Suprapubic skin (tissue), 4 donors: Measurements from ENCODE around the gene PTP4A2.

ENCODE experiments used
- EP300 ChIP-seq: sonication (generic); formaldehyde crosslinking; IDR thresholded peaks from one replicate; pipeline ENCODE4 v1.6.1; 2017; ENCODE audit warnings: antibody characterized with exemption
- POLR2A ChIP-seq, 2 donors: fragments of 450-650 bp; IDR thresholded peaks; one replicate each; pipeline ENCODE4 v1.6.1; 2017; ENCODE audit warnings: antibody characterized with exemption in 2 of 2, mild to moderate bottlenecking in 2 of 2, moderate library complexity in 2 of 2
- POLR2AphosphoS5 ChIP-seq, 3 donors: sonication (generic); formaldehyde crosslinking; IDR thresholded peaks; one replicate each; pipeline ENCODE4 v1.6.1; 2017; ENCODE audit warnings: antibody characterized with exemption in 3 of 3
- TF ChIP-seq, protein P1 (sequence below), 2 donors: fragments of 200-600 bp in 1 of 2; fragments of 450-650 bp in 1 of 2; sonication (generic) in 1 of 2; IDR thresholded peaks; one replicate each; pipeline ENCODE4 v1.5.1; 2016 to 2019; ENCODE audit warnings: antibody characterized with exemption in 2 of 2, mild to moderate bottlenecking in 1 of 2, moderate library complexity in 1 of 2

DNA sequence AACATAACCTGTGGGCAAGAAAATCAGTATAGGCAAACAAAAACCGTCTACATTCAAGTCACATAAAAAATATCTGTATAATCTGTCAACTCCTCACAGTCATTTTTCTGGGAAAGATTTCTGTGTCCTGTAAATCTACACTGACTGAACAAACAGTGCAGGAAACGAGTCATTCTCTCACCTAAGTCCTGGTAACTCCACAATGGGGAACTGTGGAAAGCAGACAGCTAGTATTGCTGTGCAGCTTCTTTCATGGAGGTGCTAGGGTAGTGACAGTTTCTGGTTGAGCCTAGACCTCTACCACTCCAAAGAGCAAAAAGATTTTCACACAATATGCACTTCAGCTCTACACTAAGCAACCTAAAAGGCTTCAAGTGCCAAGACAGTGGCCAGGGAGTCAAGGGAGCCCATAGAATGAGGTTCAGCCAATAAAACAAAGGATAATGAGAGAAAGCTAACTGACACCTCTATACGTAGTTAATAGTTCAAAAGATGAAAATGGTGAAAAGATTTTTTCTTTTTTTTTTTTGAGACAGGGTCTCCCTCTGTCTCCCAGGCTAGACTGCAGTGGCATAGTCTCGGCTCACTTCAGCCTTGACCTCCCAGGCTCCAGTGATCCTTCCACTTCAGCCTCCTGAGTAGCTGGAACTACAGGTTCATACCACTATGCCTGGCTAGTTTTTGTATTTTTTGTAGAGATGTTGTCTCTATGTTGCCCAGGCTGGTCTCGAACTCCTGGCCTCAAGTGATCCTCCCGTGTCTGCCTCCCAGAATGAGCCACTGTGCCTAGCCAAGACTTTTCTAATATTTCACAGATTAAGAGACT is 5.5 kb downstream of the PTP4A2 start:
- no peak for TF ChIP-seq POLR2AphosphoS5 (IDR thresholded peaks at IDR 0.05)
- TF ChIP-seq, protein P1, sequence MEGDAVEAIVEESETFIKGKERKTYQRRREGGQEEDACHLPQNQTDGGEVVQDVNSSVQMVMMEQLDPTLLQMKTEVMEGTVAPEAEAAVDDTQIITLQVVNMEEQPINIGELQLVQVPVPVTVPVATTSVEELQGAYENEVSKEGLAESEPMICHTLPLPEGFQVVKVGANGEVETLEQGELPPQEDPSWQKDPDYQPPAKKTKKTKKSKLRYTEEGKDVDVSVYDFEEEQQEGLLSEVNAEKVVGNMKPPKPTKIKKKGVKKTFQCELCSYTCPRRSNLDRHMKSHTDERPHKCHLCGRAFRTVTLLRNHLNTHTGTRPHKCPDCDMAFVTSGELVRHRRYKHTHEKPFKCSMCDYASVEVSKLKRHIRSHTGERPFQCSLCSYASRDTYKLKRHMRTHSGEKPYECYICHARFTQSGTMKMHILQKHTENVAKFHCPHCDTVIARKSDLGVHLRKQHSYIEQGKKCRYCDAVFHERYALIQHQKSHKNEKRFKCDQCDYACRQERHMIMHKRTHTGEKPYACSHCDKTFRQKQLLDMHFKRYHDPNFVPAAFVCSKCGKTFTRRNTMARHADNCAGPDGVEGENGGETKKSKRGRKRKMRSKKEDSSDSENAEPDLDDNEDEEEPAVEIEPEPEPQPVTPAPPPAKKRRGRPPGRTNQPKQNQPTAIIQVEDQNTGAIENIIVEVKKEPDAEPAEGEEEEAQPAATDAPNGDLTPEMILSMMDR (IDR thresholded peaks at IDR 0.05) = no peak
- no peak for TF ChIP-seq POLR2A (IDR thresholded peaks at IDR 0.05)
- TF ChIP-seq EP300 = no peak
